GM06990 (cell line): ENCODE results near the gene MBNL3.

Experiments used
- DNase-seq: peaks from one replicate; pipeline ENCODE4 v3.0.0-alpha.2; 2011; ENCODE audit not compliant: insufficient read length; ENCODE audit errors: extremely low read depth
- H3K27me3 ChIP-seq: replicated peaks from 2 replicates; pipeline ENCODE4 v1.6.0; 2011; ENCODE audit warnings: low read length; ENCODE audit not compliant: control insufficient read depth, insufficient read depth
- H3K36me3 ChIP-seq: 2 replicates; pipeline ENCODE4 v1.5.1; 2011; ENCODE audit warnings: low read length; ENCODE audit not compliant: control insufficient read depth, insufficient read depth
- H3K4me3 ChIP-seq: replicated peaks from 2 replicates; pipeline ENCODE4 v1.5.1; 2011; ENCODE audit warnings: low read depth, mild to moderate bottlenecking, control low read depth, low read length
- CTCF ChIP-seq: IDR thresholded peaks from 2 replicates; pipeline ENCODE4 v1.5.1; 2011; ENCODE audit warnings: low read length, control low read depth, mild to moderate bottlenecking, inconsistent platforms; ENCODE audit not compliant: insufficient read depth, poor library complexity, severe bottlenecking

The MBNL3 gene

GRCh38 chrX:132486599-132487178 lies 2.1 kb downstream of the MBNL3 start:
- Histone ChIP-seq H3K27me3 (no peaks in the 10 kb centered on the region), H3K36me3 (no peaks in the 10 kb centered on the region), H3K4me3 (peak overlapping the region; percentile 67)
- TF ChIP-seq CTCF, result no peak
- DNase-seq, result no peak

DNA sequence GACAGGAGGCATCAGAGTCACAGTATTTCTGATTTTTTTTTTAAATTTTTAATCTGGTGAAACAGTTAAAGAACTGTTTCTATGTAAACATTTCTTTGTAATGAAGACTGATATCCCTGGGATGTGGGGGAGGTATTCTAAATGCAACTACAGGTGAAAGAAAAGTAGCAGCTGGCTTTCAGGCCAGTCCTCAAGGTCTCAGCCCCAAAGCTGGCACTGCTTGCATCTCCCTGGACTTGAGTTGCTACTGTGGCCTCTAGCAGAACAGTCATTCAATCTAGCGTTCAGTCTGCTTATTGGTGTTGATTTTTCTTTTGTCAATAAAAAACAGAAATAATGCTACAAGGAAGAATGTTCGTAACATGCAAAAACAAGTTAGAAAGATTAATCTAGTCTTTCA lies 4.9 kb downstream of the MBNL3 start:
- no peak overlapping the region for H3K4me3 ChIP-seq
- no peaks in the 10 kb centered on the region for H3K27me3 ChIP-seq
- no peak for DNase-seq
- TF ChIP-seq CTCF, result no peak
- H3K36me3 ChIP-seq, result no peaks in the 10 kb centered on the region

- no peak for DNase-seq
- no peak overlapping the region for H3K4me3 ChIP-seq
Observed at GRCh38 chrX:132483488-132483887, 5.3 kb downstream of the MBNL3 start.

DNA sequence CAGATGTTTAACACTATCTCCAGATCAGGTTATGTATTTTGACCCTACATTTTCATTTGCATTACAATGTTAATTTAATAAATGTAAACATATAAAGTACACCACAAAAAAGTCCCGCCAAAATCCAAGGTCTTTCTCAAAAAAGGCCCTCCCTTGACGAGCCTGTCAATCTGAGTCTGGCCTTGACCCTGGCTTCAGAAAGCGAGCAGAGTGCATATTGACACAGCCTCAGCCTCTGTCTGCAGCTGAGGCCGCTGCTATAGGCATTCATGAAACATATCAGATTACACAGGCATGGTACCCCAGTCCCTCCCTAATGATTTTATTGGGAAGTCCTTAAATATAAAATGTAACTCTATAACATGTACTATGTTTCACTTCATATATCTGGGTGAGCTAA lies 6.2 kb downstream of the MBNL3 start:
- no peak overlapping the region for H3K4me3 ChIP-seq
- no peaks in the 10 kb centered on the region for H3K36me3 ChIP-seq
- no peak for TF ChIP-seq CTCF
- no peaks in the 10 kb centered on the region for H3K27me3 ChIP-seq
- no peak for DNase-seq

More at GRCh38 chrX:132483488-132483887, 5.3 kb downstream of the MBNL3 start:
- no peak for TF ChIP-seq CTCF
- Histone ChIP-seq H3K27me3 (no peaks in the 10 kb centered on the region), H3K36me3 (no peaks in the 10 kb centered on the region)

GRCh38 chrX:132481449-132481848 lies 7.4 kb downstream of the MBNL3 start:
- Histone ChIP-seq H3K36me3 (no peaks in the 10 kb centered on the region), H3K4me3 (no peak overlapping the region), H3K27me3 (no peaks in the 10 kb centered on the region)
- TF ChIP-seq CTCF, result no peak
- no peak for DNase-seq
